K562 (cell line): ENCODE data around the gene ATP5MK. TPM values are rescaled to one million over a fixed set of nuclear protein-coding genes. Genes with fewer than 3 reads are reported as not detected.

Experiments used
- ATF1 ChIP-seq, 2 experiments: fragments of 450-650 bp in 1 of 2; IDR thresholded peaks; 2 replicates each; pipeline ENCODE4 v1.6.1; 2016; ENCODE audit warnings: missing compliant biosample characterization in 1 of 2, missing genetic modification characterization in 1 of 2
- BRD9 ChIP-seq: fragments of 450-650 bp; IDR thresholded peaks from 2 replicates; pipeline ENCODE4 v1.6.1; 2018; ENCODE audit warnings: low read depth; ENCODE audit not compliant: partially characterized antibody
- BRF2 ChIP-seq: IDR thresholded peaks from 3 replicates; pipeline ENCODE4 v1.6.1; 2011; ENCODE audit warnings: borderline replicate concordance, mild to moderate bottlenecking; ENCODE audit not compliant: insufficient read length, insufficient read depth
- CTCF ChIP-seq, 3 experiments: IDR thresholded peaks in 2 of 3; conservative IDR thresholded peaks in 1 of 3; 2 replicates each; pipeline ENCODE4 v1.5.1; 2011 to 2012; ENCODE audit warnings: low read length in 3 of 3, mild to moderate bottlenecking in 3 of 3, control low read depth in 2 of 3, improper control_type of control experiment in 1 of 3, inconsistent platforms in 1 of 3, low read depth in 1 of 3, mixed read lengths in 1 of 3, moderate library complexity in 1 of 3; ENCODE audit not compliant: insufficient read depth in 2 of 3
- EP300 ChIP-seq: IDR thresholded peaks from 2 replicates; pipeline ENCODE4 v1.6.1; 2012; ENCODE audit warnings: low read length, improper control_type of control experiment
- EZH2 ChIP-seq: IDR thresholded peaks from 2 replicates; pipeline ENCODE4 v1.6.1; 2012; ENCODE audit warnings: low read depth, mild to moderate bottlenecking, inconsistent platforms, low read length, borderline replicate concordance
- HDAC8 ChIP-seq: fragments of 450-650 bp; IDR thresholded peaks from 2 replicates; pipeline ENCODE4 v1.6.1; 2016; ENCODE audit warnings: mild to moderate bottlenecking, missing genetic modification characterization, moderate library complexity, missing compliant biosample characterization
- HNRNPH1 ChIP-seq: fragments of 200-400 bp; formaldehyde crosslinking; optimal IDR thresholded peaks from 2 replicates; pipeline ENCODE3; 2017; ENCODE audit warnings: low read depth, mild to moderate bottlenecking, low read length, moderate library complexity
- HNRNPLL ChIP-seq: fragments of 200-400 bp; formaldehyde crosslinking; IDR thresholded peaks from 2 replicates; pipeline ENCODE4 v1.6.1; 2017; ENCODE audit warnings: low read length, low read depth, mild to moderate bottlenecking; ENCODE audit not compliant: poor library complexity, severe bottlenecking
- IRF2 ChIP-seq: sonication (generic); formaldehyde crosslinking; IDR thresholded peaks from 2 replicates; pipeline ENCODE4 v1.8.1; 2022; ENCODE audit warnings: mild to moderate bottlenecking, missing genetic modification reagents
- NEUROD1 ChIP-seq: fragments of 150-350 bp; IDR thresholded peaks from 2 replicates; pipeline ENCODE4 v1.6.1; 2014; ENCODE audit warnings: borderline replicate concordance, low read length, low read depth; ENCODE audit not compliant: partially characterized antibody
- NR1H2 ChIP-seq: sonication (generic); formaldehyde crosslinking; IDR thresholded peaks from 2 replicates; pipeline ENCODE4 v1.4.0; 2020; ENCODE audit warnings: mild to moderate bottlenecking, missing genetic modification reagents
- NR3C1 ChIP-seq: sonication (generic); formaldehyde crosslinking; IDR thresholded peaks from 2 replicates; pipeline ENCODE4 v1.8.1; 2022; ENCODE audit warnings: missing genetic modification reagents
- TGIF2 ChIP-seq: sonication (generic); formaldehyde crosslinking; IDR thresholded peaks from 2 replicates; pipeline ENCODE4 v1.8.1; 2022; ENCODE audit warnings: mild to moderate bottlenecking, missing genetic modification reagents, moderate library complexity
- THRAP3 ChIP-seq: fragments of 450-650 bp; IDR thresholded peaks from 2 replicates; pipeline ENCODE4 v1.6.1; 2016; ENCODE audit warnings: mild to moderate bottlenecking, inconsistent platforms, borderline replicate concordance
- ZBTB9 ChIP-seq: fragments of 450-650 bp; formaldehyde crosslinking; IDR thresholded peaks from 2 replicates; pipeline ENCODE4 v1.4.0; 2020; ENCODE audit warnings: mild to moderate bottlenecking, moderate library complexity
- ZNF274 ChIP-seq: IDR thresholded peaks from 2 replicates; pipeline ENCODE4 v1.6.1; 2011; ENCODE audit warnings: low read depth, mild to moderate bottlenecking, low read length, moderate library complexity, borderline replicate concordance
- ZNF347 ChIP-seq: fragments of 450-650 bp; formaldehyde crosslinking; IDR thresholded peaks from 2 replicates; pipeline ENCODE4 v1.4.0; 2020; ENCODE audit warnings: low read depth, mild to moderate bottlenecking, moderate library complexity
- ZNF639 ChIP-seq, 2 experiments: fragments of 200-800 bp in 1 of 2; sonication (Bioruptor generic) in 1 of 2; sonication (generic) in 1 of 2; formaldehyde crosslinking in 1 of 2; IDR thresholded peaks in 1 of 2; conservative IDR thresholded peaks in 1 of 2; 2 replicates each; pipeline versions ENCODE4 v1.5.0 to v1.6.1; 2016 to 2020; ENCODE audit warnings: missing compliant biosample characterization in 1 of 2, missing genetic modification characterization in 1 of 2, missing genetic modification reagents in 1 of 2
- ZSCAN32 ChIP-seq: fragments of 450-650 bp; formaldehyde crosslinking; IDR thresholded peaks from 2 replicates; pipeline ENCODE4 v1.4.0; 2020; ENCODE audit warnings: mild to moderate bottlenecking, moderate library complexity
- polyA plus RNA-seq, 8 experiments: library from polyadenylated mRNA; depleted of rRNA in 4 of 8; stranded (reverse) in 5 of 8; unstranded in 3 of 8; fragments of >200 nt; fragmentation: Nextera tagmentation in 2 of 8; fragmentation: Illumina TruSeq in 1 of 8; extraction: Ambion mirVana in 2 of 8; extraction: Trizol in 1 of 8; gene quantifications; 2 replicates each; pipeline versions ENCODE4 v1.2.1 to v1.2.3, GENCODE V29; 2011 to 2014; ENCODE audit warnings: inconsistent platforms in 1 of 8, missing spikeins in 1 of 8
- total RNA-seq, 7 experiments: library from RNA; depleted of rRNA in 6 of 7; stranded (reverse); fragments of >200 nt in 6 of 7; fragmentation: Illumina TruSeq in 2 of 7; extraction: Trizol in 2 of 7; gene quantifications; 2 replicates each; pipeline versions ENCODE4 v1.2.1 to v1.2.3, GENCODE V29; 2011 to 2021; ENCODE audit warnings: low replicate concordance in 1 of 7

Gene ATP5MK
- total and polyA plus RNA-seq, 9 of the 15 experiments (the other 6 are each of a cell fraction or from before 2014, with no cell fraction given): 182 to 1,810 (median 741) TPM

- no peak for TF ChIP-seq BRF2
- no peak; the same call in 1 of the 2 replicates for TF ChIP-seq ZBTB9
- TF ChIP-seq BRD9: no peak
- TF ChIP-seq ZNF639 (CRISPR knock-in tag; conservative IDR thresholded peaks at IDR 0.05 in 1 of 2, IDR thresholded peaks at IDR 0.05 in 1 of 2): peak in 1 of 2 experiments; percentile 59; a peak in 1 of 4 replicates
- TF ChIP-seq THRAP3: no peak
- TF ChIP-seq ATF1 (CRISPR knock-in tag; IDR thresholded peaks at IDR 0.05): no peak
- no peak for TF ChIP-seq ATF1 (tag; IDR thresholded peaks at IDR 0.05)
- TF ChIP-seq ZSCAN32 (CRISPR knock-in tag): no peak
- no peak for TF ChIP-seq CTCF (IDR thresholded peaks at IDR 0.05 in 2 of 3, conservative IDR thresholded peaks at IDR 0.05 in 1 of 3; ENCODE audit: insufficient read depth in 2 of 3, low read depth in 1 of 3, low read length in 3 of 3)
- no peak for TF ChIP-seq NEUROD1
- TF ChIP-seq TGIF2 (CRISPR knock-in tag): no peak
- no peak for TF ChIP-seq HNRNPH1
- no peak for TF ChIP-seq ZNF347 (CRISPR knock-in tag)
- no peak for TF ChIP-seq HDAC8 (tag)
- no peak for TF ChIP-seq EZH2
- TF ChIP-seq NR3C1 (CRISPR knock-in tag): no peak
- peak; percentile 72 for TF ChIP-seq HNRNPLL
- no peak for TF ChIP-seq EP300
- no peak for TF ChIP-seq ZNF274
- no peak for TF ChIP-seq NR1H2 (CRISPR knock-in tag)
- TF ChIP-seq IRF2 (CRISPR knock-in tag): no peak
These were observed 28.3 kb downstream of the ATP5MK start, which contains the start of gene TAF5 (continued) for GRCh38 chr10:103367782-103368518.
